ENCODE measurements around the gene TMEM239.
"Not testable (repeated sequence)": the region's sequence is repeated elsewhere in the genome, so short reads cannot be mapped to it uniquely, and the experiment has no call there.

TMEM239 gene

DNA sequence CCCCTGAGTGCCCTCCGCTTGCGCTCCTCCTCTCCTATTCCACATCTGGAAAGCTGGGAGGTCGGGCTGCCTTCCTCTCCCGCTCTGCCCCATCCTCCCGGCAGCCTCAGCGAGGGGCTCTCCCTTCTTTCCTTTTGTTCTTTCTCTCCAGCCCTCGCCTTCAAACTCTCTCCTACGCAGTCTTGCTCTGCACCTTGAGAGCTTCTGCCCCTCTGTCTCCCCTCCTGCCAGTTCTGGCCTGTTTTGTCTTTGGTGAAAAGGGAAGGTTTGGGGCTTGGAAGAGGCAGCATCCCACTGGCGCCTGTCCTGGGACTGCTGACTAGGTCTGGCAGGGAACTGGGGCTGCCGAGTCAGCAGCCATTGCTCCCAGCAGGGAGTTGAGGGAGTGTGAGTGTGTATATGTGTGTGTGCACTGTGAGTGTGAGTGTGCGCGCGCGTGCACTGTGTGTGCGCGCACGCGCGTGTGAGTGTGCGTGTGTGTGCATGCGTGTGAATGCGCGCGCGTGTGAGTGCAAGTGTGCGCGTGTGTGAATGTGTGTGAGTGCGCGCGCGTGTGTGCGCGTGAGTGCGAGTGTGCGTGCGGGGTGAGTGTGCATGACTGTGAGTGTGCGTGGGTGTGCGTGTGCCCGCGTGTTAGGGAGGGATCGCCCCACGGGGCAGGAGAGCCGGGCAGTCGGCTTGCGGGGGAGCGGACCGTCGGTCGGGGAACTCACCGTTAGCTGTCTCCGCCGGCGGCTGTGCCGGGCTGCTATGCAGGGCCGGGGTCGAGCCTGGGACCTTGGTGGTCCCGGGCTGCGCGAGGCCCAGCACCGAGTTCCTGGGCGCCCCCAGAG lies 16.3 kb upstream of the TMEM239 start:
- no peak for DNase-seq (ENCODE audit: low read depth)

DNA sequence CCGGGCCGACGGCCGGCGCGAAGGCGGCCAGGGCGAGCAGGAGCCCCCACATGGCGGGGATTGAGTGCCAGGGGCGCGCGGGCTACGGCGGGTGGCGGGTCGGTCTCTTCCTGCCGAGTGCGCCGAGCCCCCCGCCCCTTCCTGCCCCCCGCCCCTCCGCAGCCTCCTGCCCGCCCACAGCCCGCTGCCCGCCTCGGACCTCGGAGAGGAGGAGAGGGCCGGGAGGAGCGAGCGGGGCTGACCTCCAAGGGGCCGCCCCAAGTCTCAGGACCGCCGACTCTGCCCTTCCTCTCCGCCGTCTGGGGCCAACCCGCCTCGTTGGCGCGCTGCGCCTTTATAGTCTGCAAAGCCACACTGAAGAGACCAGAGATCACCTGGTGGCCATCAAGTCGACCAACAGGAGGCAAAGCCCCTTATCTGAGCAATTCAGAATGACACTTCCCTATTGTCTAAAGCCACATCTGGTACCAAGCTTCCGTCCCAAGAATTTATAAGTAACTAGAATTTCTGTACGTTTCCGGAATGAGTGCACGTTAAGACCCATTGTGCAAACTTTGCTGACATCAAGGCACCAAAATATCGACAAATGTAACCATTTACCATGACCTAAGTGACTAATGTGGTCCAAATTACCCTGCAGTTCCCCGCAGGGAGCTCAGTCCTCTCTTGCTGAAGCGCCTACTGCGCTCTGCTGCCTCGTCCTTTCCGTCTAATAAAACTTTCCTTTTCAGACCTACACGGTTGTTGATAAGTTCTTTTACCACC lies 15.5 kb upstream of the TMEM239 start, which contains the start of gene CPXM1:
CPXM1 (minus strand) TSS at position 107 of the 765 bp plus-strand sequence; CDS start at position 52, 55 bp downstream.
- DNase-seq (ENCODE audit: low read depth), result no peak

DNA sequence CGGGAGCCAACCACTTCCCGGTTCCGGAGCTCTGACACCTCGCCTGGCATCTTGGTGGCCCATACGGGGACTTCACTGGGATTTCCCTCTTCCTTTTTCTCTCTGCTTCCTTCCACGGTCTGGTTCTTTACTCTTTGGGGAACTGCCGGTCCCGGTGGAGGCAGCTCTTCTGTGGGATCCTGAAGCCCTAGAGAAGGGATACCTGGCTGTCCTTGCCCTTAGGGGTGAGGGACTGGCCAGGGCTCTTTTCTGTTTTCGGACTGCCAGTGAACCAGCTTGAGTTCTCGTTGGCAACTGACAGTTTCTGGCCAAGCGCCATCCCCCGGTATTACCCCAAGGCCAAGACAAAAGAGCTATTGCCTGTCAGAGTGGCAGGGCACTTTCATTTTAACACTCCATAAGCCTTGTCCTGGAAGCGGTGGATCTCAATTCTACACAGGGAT lies 14.9 kb upstream of the TMEM239 start:
- no peak for DNase-seq (ENCODE audit: low read depth)

DNA sequence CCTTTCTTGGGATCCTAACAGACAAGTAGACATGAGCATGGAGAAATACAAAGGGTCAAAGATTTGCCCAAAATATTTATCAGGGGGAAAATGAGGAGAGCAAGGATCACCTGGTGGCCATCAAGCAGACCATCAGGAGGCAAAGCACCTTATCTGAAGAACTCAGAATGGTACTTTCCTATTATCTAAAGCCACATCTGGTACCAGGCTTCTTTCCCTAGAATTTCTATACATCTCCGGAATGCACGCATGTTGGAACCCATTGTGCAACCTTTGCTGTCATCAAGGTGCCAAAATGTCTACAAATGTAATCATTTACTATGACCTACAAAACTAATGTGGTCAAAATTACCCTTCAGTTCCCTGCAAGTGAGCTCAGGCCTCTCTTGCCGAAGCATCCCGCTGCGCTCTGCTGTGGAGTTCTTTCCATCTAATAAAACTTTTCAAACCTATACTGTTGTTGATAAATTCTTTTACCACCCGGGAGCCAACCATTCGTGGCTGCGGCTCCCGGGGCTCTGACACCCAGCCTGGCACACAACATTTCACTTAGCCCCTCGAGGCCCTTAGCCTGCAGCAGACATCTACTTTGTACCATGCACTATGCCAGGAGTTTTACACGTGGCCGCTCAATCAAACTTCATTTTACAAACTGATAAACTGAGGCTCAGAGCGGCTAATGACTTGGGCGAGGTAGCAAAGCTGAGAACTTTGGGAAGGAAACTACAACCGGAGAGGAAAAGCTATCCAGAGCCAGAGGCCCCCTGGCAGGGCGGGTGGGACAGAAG lies 11.9 kb upstream of the TMEM239 start:
- no peak for DNase-seq (ENCODE audit: low read depth)

DNA sequence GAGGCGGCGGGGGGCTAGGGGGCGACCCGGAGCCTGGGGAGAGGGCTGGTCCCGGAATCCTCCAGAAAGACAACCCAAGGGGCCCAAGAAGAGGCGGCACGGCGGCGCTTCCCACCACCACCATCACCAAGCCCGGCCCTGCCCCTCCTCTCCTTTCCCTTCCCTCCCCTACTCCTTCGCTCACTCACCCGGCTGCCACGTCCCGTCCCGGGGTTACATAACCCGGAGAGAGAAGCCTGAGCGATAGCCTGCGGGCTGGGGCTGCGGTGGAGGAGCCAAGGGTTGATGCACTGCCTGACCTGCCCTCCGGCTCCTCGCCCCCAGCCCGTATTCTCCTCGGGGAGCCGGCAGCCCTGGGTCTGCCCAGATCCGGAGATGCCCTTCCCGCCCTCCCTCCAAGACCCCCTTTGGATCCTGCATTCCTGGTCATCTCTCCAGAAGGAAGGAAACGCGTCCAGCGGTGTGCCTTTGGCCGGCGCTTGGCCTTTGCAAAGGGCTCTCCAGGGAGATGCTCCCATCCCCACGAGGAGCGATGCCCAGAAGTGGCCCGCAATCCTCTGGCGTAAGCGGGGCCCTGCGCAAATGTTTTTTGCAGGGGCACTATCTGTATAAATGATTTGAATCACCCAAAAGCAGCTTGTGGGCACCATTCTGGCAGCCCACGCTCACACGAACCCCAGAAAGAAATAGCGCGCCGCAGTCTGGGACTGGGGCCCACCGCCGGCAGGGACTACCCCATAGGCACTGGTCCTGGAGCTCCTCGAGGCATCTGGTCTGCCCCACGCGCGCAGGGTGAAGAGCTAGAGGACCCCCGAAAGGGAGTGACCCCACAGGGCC lies 11.1 kb upstream of the TMEM239 start:
- no peak for DNase-seq (ENCODE audit: low read depth)

DNA sequence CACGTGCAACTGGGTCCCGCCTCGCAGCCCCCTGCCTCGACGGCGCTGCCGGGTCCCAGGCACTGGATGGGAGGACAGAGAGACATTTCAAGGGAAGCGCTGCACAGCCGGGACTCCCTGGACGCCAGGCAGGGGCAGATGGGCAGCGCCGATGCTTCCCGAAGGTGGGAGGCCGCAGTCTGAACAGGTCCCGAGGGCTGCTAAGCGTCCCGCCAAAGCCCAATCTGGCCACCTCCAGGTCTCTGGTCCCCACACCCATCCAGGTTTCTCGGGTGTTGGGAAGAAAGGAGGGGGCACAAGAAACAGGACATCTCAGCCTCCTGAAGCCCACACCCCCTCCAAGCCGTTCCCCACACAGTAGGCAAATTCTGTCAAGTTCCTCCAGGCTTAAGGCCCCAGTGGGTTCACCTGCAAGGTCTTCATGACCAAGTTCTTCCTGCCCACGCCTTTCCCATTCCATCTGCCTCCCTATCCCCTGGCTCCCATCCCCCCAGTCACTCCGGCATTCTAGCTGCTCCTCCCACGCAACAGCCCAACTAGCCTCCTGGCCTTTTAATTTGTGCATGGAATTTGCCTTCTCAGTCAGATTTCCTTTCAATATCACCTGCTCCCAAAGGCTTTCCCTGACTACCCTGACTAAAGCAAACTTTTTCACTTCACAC lies 10.3 kb upstream of the TMEM239 start:
- DNase-seq (ENCODE audit: low read depth), result no peak

DNA sequence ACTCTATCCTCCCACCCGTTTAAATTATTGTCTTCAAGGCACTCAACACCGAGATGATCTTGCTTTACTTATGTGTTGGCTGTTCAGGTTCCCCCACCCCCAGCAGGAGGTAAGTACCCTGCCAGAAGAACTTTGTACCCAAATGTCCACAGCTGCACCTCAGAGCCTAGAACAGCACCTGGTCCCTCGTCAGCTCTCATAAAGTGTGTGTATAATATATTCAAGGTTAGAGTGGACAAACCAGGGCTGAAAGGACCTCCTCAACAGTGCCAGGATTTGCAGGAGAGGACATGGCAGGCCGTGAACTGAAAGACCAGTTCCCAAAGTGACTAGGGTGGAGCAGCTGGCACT lies 9.8 kb upstream of the TMEM239 start:
- no peak for DNase-seq (ENCODE audit: low read depth)

DNA sequence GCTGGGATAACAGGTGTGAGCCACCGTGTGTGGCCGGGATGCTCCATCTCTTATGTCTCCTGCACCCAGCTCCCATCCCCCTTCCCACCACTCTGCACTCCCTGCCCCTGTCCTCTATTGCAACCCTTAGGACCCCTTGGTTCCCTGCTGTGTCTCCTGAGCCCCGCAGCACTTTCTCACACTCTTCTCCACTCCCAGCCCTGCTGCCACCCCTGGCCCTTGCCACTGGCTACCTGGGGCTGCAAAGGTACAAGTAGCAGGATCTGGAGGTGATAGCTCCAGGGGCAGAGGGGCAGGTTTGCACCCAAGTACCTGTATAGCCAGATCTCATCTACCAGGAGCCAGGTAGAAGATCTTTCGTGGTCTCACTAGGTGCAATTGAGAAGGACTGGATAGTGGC lies 9.1 kb upstream of the TMEM239 start:
- DNase-seq (ENCODE audit: low read depth), result no peak

DNA sequence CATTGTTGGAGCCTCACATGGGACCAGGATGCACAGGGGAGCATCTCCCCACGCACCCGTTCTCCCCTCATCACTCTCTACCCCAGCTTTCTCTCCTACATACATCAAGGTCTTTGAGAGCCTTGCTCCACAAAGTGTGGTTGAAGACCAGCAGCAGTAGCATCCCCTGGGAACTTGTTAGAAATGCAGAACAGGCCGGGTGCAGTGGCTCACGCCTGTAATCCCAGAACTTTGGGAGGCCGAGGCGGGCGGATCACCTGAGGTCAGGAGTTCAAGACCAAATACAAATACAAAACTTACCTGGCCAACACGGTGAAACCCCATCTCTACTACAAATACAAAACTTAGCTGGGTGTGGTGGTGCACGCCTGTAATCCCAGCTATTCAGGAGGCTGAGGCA lies 8.2 kb upstream of the TMEM239 start:
- not testable (repeated sequence) for DNase-seq (ENCODE audit: low read depth)

DNA sequence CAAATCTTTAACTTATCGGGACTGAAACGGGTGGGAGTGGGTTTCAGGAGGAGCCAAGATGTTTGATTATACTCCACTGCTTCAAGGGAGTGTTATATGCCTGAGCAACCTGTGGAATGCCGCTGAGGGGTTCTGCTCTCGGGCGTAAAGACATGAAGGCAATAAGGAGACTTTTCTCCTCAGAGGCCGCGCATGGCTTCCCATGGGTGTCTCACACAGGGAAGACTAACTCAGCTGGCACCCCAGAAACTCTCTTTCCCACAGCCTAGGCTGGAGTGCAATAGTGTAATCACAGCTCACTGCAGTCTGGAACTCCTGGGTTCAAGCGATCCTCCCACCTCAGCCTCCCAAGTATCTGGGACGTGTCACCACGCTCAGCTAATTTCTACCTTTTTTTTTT lies 6.5 kb upstream of the TMEM239 start:
- DNase-seq (ENCODE audit: low read depth), result no peak

DNA sequence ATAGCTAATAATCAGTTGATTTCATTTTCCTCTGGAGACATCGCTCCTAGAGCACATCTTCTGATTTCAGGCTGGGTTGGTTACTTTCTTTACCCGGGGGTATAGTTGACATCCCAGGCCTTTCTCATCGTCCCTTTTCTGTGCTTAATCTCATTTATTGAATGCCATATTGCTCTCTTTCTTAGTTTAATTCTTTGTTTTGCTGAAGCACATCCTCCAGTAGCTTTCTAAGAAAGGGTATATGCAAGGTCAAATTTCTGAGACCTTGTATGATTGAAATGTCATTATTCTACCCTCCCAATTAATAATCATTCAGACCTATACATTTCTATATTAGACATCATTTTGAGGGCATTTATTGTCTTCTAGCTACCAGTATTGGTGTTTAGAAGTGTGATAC lies 4.0 kb upstream of the TMEM239 start:
- no peak for DNase-seq (ENCODE audit: low read depth)

DNA sequence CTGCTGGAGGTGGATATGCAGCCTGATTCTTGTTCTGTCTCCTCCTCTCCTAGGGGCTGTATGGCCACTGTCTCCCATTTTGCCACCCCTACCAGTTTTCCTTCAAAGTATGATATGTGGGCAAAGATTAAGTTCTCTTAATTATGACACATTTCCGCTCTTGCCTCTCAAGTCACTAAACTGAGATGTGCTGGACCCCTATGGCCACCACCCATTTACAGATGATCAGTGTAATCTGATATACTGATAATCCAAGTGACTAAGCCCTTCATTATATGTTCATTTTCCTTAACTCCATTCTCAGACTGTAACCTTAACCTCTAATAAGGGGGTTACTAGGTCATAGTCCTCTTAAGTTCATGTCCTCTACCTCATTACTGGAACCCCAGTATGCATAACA lies 2.1 kb upstream of the TMEM239 start:
- no peak for DNase-seq (ENCODE audit: low read depth)

DNA sequence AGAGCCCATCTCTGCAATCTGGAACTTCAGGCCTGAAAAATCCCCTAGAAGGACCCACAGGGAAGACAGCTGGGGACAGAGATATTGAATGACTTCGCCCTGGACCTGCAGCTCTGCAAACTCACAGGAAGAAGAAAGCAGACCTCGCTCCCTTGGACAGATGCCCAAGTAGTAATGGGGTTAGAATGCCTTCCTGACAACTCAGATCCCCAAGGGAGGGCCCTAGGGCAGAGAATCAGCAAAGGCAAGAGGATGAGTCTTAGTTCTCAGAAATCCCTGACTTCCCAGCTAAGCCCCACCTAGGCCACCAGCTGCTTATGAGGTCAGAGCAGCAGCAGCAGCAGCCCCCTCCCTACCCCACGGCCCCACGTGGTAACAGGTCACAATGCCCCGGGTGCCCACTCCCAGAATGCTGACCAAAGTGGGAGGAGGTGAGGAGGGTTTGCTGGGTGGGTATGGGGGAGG lies 1.5 kb upstream of the TMEM239 start, which contains the start of gene C20orf141:
C20orf141 (plus strand) TSS at position 401 of the 465 bp plus-strand sequence. CDS start 198 bp downstream, outside the sequence.
- peak; percentile 97 for DNase-seq (ENCODE audit: low read depth)

DNA sequence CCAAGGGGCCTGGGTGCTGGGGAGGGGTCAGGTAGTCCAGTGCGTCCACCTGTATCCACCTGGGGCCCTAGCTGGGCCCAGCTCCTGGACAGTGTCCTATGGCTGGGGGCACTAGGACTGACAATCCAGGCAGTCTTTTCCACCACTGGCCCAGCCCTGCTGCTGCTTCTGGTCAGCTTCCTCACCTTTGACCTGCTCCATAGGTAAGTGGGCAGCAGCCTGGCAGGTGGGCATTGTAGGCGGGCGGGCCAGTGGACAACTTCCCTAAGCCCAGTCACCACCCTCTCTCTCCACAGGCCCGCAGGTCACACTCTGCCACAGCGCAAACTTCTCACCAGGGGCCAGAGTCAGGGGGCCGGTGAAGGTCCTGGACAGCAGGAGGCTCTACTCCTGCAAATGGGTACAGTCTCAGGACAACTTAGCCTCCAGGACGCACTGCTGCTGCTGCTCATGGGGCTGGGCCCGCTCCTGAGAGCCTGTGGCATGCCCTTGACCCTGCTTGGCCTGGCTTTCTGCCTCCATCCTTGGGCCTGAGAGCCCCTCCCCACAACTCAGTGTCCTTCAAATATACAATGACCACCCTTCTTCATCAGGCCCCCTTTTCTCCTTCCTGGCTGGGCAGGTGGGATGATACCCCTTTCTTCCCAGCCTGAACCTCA lies 793 bp upstream of the TMEM239 start:
- no peak for DNase-seq (ENCODE audit: low read depth)

DNA sequence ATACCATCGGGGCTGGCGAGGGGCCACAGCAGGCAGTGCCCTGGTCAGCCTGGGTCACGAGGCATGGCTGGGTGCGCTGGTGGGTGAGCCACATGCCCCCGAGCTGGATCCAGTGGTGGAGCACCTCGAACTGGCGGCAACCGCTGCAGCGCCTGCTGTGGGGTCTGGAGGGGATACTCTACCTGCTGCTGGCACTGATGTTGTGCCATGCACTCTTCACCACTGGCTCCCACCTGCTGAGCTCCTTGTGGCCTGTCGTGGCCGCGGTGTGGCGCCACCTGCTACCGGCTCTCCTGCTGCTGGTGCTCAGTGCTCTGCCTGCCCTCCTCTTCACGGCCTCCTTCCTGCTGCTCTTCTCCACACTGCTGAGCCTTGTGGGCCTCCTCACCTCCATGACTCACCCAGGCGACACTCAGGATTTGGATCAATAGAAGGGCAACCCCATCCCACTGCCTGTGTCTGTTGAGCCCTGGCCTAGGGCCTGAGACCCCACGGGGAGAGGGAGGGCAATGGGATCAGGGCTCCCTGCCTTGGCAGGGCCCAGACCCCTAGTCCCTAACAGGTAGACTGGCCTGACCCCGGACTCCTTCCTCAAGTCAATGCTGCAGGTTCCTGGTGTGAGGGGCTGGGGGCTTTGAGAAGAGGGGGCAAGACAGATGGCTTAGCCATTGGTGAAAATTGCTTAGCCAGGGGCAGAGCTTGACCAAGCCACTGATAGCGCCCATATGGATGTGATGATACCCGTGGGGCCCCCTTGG lies 598 bp downstream of the TMEM239 start:
- DNase-seq (ENCODE audit: low read depth), result no peak

DNA sequence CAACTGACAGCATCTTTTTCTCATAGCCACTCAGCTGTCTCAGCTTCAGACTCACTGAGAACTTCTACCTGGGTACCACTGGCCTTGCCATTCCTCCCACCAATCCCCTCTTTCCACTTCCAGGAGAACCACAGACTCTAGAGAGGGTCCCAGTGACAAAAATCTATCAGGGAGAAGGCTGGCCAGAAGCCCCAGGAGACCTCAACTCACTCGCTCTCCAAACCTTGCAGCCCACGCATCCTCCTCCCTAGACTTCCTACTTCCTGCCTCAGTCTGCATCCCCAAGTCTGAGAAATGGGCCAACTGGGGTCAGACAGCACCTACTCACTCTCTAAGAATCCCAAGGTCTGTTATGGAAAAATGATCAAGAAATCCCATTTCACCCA lies 1.2 kb downstream of the TMEM239 start:
- no peak for DNase-seq (ENCODE audit: low read depth)

DNA sequence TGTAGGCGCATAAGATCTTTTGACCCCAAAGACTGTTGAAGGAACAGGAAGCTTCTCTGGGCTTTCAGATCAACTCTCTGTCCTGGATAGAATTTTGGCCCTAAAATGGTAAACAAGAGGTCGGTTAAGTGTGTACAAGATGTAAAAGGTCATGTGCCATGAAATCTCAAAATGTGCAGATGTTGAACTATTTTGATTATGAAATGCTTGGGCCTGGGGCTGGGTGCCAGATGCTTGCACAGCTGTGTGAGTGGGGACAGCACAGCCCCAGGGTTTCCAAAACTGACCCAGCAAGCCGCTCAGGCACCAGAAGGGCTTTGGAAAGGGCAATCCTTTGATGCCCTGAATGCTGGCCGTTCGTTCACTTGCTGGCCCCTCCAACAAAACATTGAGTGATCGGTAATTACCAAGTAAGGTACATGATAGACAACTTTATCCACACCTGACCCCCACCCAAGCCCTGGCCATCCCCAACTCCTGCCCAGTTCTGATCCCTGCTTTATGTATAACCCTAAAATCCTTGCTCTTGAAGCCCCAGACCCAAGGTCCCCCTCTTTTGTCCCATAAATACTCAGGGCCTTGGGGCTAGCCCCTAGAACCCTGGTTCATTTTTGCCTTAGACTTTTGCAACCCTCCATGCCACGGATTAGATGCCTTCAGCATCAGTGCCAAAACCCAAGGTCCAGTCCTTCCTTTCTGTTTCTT lies 1.9 kb downstream of the TMEM239 start:
- no peak for DNase-seq (ENCODE audit: low read depth)

DNA sequence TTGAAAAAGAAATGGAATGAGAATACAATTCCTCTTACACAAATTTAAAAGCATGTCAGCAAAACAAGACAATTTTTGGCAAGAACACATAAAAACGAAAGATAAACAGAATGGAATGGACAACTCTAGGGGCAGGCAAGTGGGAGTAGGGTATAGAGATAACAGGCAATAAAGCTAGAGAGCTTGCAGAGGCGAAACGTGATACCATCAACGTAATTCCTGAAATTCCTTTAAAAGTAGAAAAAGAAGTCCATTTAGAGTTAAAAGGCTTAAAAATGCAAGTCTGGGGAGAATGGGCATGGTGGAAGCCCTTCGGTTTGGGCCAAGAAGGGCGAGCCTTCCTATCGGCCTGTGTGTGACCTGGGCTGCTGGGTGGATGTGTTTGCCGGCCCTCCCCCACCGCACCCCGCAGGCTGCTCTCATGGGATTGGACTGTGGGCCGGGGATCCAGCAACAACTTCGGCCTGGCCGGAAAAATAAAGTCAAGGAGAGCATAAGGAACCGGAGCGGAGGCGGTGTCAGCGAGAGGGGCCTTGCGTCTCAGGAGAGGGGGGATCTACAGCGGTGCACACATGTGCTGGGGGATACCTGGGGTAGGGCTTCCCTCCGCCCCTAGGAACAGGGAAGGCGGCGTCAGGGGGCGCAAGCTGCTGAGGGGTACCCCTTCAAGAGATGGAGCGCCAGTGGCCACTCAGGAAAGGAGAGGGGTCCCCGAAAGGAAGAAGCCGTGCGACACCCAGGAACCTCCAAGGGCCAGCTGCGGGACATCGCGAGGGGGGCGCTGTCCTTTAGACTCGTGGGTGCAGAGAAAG lies 4.1 kb downstream of the TMEM239 start:
- no peak for DNase-seq (ENCODE audit: low read depth)
